Brain pericyte (primary cell): ENCODE measurements around the gene C3orf49.

Experiments
- DNase-seq: peaks from one replicate; pipeline ENCODE4 v3.0.0-alpha.2; 2012; ENCODE audit warnings: low read depth, low spot score

C3orf49 gene

GRCh38 chr3:63886858-63887257 lies 67.8 kb downstream of the C3orf49 start:
- no peak for DNase-seq

DNA sequence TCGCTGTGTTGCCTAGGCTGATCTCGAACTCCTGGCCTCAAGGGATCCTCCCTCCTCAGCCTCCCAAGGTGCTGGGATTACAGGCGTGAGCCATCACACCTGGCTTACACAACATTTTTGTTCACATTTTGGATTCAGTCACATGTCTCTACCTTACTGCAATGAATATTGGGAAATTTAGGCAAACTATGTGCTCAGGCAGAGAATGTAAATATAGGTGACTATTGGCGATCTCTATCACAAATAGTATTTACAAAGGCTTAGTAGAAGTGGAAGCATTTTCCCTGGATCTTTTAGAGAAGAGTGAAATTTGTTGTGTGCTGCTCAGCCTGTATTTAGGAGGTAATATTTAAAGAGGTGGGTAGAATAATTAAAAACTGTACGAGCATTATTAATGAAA lies 72.4 kb downstream of the C3orf49 start:
- DNase-seq, result no peak

- no peak for DNase-seq
Observed at GRCh38 chr3:63892773-63893352, 73.8 kb downstream of the C3orf49 start.

- no peak for DNase-seq
Observed at GRCh38 chr3:63895422-63896189, 76.5 kb downstream of the C3orf49 start.

DNA sequence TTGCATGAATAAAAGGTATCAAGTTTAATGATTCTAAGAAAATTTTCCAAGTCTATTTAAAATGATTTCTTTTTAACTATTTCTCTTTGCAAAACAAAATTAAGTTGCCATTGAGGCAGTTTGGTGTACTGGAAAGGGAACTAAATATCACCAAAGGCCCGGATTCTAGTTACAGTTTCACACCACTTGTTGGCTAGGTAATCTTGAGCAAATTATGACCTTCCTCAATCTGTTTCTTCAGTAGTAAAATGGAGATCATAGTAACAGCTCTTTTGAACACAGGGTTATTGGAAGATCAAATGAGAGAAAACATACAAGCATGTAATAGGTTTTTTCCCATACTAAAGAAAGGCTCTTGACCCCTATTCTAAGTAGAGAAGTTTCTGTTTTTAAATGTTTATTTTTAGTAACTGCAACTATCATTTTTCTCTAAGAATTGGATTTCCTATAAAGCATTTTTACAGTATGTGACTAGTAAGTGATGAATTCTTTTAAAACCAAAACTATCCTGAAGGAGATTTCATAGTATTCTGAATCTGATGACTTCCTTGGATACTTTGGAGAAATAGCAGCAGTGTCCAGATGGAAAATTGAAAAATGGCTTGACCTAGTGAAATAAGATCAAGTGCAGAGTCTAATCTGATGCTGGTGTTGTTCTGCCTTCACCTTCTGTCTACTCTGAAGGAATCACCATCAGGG lies 77.4 kb downstream of the C3orf49 start:
- no peak for DNase-seq
